Left lung (tissue), 10 donors: Measurements from ENCODE around the gene OR52H1. TPM values are rescaled to one million over a fixed set of nuclear protein-coding genes. Genes with fewer than 3 reads are reported as not detected.

Experiments used
- ATAC-seq: fragments of 200-7000 bp; cut with Tn5 transposase; one replicate; pipeline ENCODE4 v1.9.1; 2020; ENCODE audit warnings: moderate library complexity
- DNase-seq, 4 donors: peaks; one replicate each; pipeline ENCODE4 v3.0.0-alpha.2; 2013 to 2020
- H3K27ac ChIP-seq, 2 donors: fragments of 200-600 bp; sonication (generic) in 1 of 2; one replicate each; pipeline versions ENCODE4 v1.5.0 to v1.8.0; 2020 to 2021
- H3K27me3 ChIP-seq, 2 donors: fragments of 200-600 bp; sonication (generic) in 1 of 2; one replicate each; pipeline versions ENCODE4 v1.5.0 to v1.8.0; 2020 to 2021
- H3K36me3 ChIP-seq, 2 donors: fragments of 200-600 bp; sonication (generic) in 1 of 2; one replicate each; pipeline versions ENCODE4 v1.5.0 to v1.8.0; 2020 to 2021
- H3K4me1 ChIP-seq, 2 donors: fragments of 200-600 bp; one replicate each; pipeline ENCODE4 v1.8.0; 2021
- H3K4me3 ChIP-seq, 2 donors: fragments of 200-600 bp; sonication (generic) in 1 of 2; one replicate each; pipeline versions ENCODE4 v1.5.0 to v1.8.0; 2020 to 2021; ENCODE audit warnings: mild to moderate bottlenecking in 1 of 2
- H3K9me3 ChIP-seq, 2 donors: fragments of 200-600 bp; sonication (generic) in 1 of 2; one replicate each; pipeline versions ENCODE4 v1.5.0 to v1.8.0; 2020 to 2021
- intact Hi-C, 2 donors: fragments of 100-400 bp; cut with DNase I; formaldehyde crosslinking; loops; one replicate each; pipeline versions ENCODE4 v1.11.2 to v1.14.2; 2022
- polyA plus RNA-seq, 6 donors: library from polyadenylated mRNA; unstranded; fragments of 120-200 nt; gene quantifications; one replicate each; pipeline ENCODE4 v1.2.1, GENCODE V29; 2013; ENCODE audit not compliant: insufficient read length in 6 of 6
- total RNA-seq, 2 donors: library from RNA; stranded (reverse); fragmentation: NEBNext Ultra II Directional; extraction: Animal tissue kit (Norgen Biotek cat#: 25700); gene quantifications; one replicate each; pipeline ENCODE4 v1.2.1, GENCODE V29; 2021
- TF ChIP-seq, protein P1 (sequence below), 2 donors: fragments of 200-600 bp; sonication (generic) in 1 of 2; IDR thresholded peaks; one replicate each; pipeline versions ENCODE4 v1.5.0 to v1.8.0; 2021; ENCODE audit warnings: antibody characterized with exemption in 2 of 2
- donor health status: DM: no; HTN: yes; CAD: no.
- donor health status: DM: no; HTN: no; CAD: no.

Gene OR52H1
- total and polyA plus RNA-seq, 8 donors: 0.20 to 0.45 (median 0.26) TPM; not detected in 3

DNA sequence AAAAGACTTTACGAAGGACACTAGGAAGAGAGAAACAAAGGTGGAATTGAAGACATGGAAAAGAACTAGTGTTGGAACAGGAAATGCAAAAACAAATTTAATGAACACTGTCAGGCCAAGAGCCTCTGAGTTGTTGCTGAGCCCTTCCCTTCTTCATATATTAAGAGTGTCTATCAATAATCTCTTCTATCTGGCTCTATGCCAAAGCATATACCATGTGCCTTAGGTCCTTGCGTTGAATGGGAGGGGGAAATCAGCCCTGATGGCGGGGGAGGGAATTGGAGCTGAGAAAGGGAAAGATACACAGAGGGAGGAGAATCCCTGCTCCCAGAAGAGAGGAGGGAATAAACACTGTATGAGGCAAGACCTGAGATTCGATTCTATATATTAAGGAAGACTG, 26.8 kb upstream of the OR52H1 start:
- Histone ChIP-seq H3K9me3 (no peaks in the 10 kb centered on the region), H3K27ac (no peak overlapping the region), H3K36me3 (no peaks in the 10 kb centered on the region), H3K4me1 (no peaks in the 10 kb centered on the region), H3K27me3 (no peaks in the 10 kb centered on the region), H3K4me3 (no peak overlapping the region)
- ATAC-seq: no peak
- intact Hi-C loops: no loop called here
- no peak for DNase-seq
- TF ChIP-seq, protein P1, sequence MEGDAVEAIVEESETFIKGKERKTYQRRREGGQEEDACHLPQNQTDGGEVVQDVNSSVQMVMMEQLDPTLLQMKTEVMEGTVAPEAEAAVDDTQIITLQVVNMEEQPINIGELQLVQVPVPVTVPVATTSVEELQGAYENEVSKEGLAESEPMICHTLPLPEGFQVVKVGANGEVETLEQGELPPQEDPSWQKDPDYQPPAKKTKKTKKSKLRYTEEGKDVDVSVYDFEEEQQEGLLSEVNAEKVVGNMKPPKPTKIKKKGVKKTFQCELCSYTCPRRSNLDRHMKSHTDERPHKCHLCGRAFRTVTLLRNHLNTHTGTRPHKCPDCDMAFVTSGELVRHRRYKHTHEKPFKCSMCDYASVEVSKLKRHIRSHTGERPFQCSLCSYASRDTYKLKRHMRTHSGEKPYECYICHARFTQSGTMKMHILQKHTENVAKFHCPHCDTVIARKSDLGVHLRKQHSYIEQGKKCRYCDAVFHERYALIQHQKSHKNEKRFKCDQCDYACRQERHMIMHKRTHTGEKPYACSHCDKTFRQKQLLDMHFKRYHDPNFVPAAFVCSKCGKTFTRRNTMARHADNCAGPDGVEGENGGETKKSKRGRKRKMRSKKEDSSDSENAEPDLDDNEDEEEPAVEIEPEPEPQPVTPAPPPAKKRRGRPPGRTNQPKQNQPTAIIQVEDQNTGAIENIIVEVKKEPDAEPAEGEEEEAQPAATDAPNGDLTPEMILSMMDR (IDR thresholded peaks at IDR 0.05): no peak

DNA sequence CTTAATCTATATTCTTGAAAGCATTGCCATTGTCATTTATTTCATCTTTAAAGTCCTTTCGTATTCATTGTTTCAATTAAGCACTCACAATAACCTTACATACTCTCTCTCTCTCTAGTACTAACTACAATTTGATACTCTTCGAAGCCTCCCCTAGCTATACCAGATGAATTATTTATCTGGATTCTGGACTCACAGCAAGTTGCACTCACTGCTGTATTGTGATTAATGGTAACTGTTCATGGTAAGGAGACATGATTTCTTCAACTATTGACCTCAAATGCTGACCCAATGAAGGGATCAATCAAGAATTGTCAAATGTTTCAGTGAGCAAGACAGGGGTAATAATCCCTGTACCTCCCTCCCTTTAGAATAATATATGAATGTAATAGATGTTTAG, 26.3 kb upstream of the OR52H1 start:
- no peaks in the 10 kb centered on the region for H3K27me3 ChIP-seq
- H3K36me3 ChIP-seq: no peaks in the 10 kb centered on the region
- TF ChIP-seq, protein P1 (IDR thresholded peaks at IDR 0.05): no peak
- no peaks in the 10 kb centered on the region for H3K9me3 ChIP-seq
- intact Hi-C loops: no loop called here
- no peaks in the 10 kb centered on the region for H3K4me1 ChIP-seq
- no peak overlapping the region for H3K27ac ChIP-seq
- DNase-seq (no peak), ATAC-seq (no peak)
- no peak overlapping the region for H3K4me3 ChIP-seq

DNA sequence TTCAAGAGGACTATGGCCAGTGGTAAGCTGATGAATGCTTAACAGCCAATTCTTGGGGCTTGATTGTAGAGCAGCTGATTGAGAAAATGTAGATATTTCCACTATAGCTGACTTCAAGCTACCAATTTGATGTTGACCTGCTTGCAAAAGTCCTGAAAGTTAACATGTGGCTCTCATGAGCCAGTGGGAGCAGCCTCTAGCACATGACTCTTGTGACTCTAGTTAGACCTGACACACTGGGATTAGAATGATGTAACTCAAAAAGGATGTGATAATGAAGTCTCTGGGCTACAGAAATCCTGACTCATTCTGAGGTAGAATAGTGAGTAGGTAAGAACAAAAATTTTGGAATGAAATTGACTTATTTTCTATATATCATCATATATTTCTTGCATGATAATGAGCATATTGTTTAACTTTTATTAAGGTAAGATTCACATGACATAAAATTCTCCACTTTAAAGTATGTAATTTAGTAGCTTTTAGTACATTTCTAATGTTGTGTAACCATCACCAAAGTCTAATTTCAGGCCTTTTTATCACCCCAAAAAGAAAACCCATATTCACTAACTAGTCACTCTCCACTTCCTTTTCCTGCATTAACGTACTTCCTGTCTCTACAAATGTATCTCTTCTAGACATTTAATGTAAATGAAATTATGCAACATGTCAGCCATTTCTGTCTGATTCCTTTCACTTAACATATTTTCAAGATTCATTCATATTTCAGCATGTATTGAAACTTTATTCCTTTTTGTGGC, 16.1 kb upstream of the OR52H1 start:
- no peaks in the 10 kb centered on the region for H3K27me3 ChIP-seq
- no peak overlapping the region for H3K4me3 ChIP-seq
- H3K27ac ChIP-seq: no peak overlapping the region
- DNase-seq (no peak), ATAC-seq (no peak)
- H3K36me3 ChIP-seq: no peaks in the 10 kb centered on the region
- TF ChIP-seq, protein P1 (IDR thresholded peaks at IDR 0.05): no peak
- no peaks in the 10 kb centered on the region for H3K9me3 ChIP-seq
- H3K4me1 ChIP-seq: no peaks in the 10 kb centered on the region
- intact Hi-C loops: no loop called here

DNA sequence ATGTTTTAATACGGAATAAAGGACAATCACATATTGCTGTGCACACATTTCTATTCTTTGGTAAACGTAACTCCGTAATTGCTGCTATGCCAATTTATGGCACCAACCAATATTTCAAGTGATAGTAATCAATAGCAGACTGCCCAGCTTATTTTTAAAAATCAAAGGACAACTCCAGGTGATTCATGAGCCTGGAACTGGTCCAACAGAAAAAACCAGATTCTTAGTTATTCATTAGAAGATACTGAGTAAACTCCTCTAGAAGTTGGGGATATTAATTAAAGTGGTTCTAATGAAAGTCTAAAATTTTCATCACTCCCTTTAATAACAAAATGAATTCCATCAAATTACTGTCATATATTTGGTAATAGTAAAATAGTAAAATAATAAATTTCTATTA, 9.4 kb upstream of the OR52H1 start:
- no peaks in the 10 kb centered on the region for H3K4me1 ChIP-seq
- no peak overlapping the region for H3K27ac ChIP-seq
- TF ChIP-seq, protein P1 (IDR thresholded peaks at IDR 0.05): no peak
- no peaks in the 10 kb centered on the region for H3K27me3 ChIP-seq
- no peak for ATAC-seq
- no peak for DNase-seq
- H3K36me3 ChIP-seq: no peaks in the 10 kb centered on the region
- H3K9me3 ChIP-seq: no peaks in the 10 kb centered on the region
- no peak overlapping the region for H3K4me3 ChIP-seq
- intact Hi-C loops: no loop called here

DNA sequence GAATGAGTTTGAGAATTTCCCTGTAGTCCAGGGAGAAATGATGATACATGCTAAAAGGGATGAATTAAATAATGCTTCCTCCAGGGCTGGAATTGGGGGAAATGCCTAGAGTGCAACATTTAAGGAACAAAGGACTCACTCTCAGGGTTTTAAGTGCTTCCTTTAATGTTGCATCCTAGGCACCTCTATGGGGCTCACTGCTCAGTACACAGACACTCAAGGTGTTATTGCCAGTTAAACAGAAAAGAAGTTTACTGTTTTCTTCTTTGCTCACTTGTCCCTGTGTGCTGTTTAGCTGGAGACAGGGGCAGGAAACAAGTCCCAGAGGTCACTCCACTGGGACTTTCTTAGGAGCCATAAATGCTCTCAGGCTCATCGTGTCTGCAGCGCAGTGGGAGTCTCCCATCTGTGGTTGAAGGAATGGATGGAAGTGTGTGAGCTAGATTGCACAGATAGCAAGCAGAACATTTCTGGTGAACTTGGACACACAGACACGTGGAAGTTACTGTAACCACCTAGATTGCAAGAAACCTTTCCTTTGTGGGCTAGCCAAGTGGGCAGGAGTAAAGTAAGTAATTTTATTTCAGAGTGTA, 8.4 kb upstream of the OR52H1 start:
- intact Hi-C loops: no loop called here
- no peaks in the 10 kb centered on the region for H3K36me3 ChIP-seq
- H3K27ac ChIP-seq: no peak overlapping the region
- no peaks in the 10 kb centered on the region for H3K9me3 ChIP-seq
- ATAC-seq (no peak), DNase-seq (no peak)
- no peak overlapping the region for H3K4me3 ChIP-seq
- H3K4me1 ChIP-seq: no peaks in the 10 kb centered on the region
- TF ChIP-seq, protein P1 (IDR thresholded peaks at IDR 0.05): no peak
- no peaks in the 10 kb centered on the region for H3K27me3 ChIP-seq
